ENCODE measurements around the gene MX2. TPM values are rescaled to one million over a fixed set of nuclear protein-coding genes. Genes with fewer than 3 reads are reported as not detected.

The MX2 gene
- polyA plus RNA-seq, 1 donor from 2014 or later, result not detected

- H3K36me3 ChIP-seq (ENCODE audit: insufficient read depth, low read length), result no peaks in the 10 kb centered on the region
- no peak overlapping the region for H3K4me3 ChIP-seq (ENCODE audit: low read length)
- H3K27me3 ChIP-seq (ENCODE audit: insufficient read depth, low read depth, low read length), result peaks cover 24% of the 10 kb centered on the region
- TF ChIP-seq EP300 (conservative IDR thresholded peaks at IDR 0.05; ENCODE audit: poor library complexity, severe bottlenecking) (no peak), RAD21 (conservative IDR thresholded peaks at IDR 0.05) (no peak)
- H3K4me2 ChIP-seq (ENCODE audit: low read length), result no peak overlapping the region
- no peaks in the 10 kb centered on the region for H3K9me3 ChIP-seq (ENCODE audit: low read length)
- H3F3A ChIP-seq (ENCODE audit: insufficient read depth, low read length, poor library complexity, severe bottlenecking), result no peaks in the 10 kb centered on the region
- H4K20me1 ChIP-seq (ENCODE audit: insufficient read depth), result no peaks in the 10 kb centered on the region
- H3K9me2 ChIP-seq (ENCODE audit: insufficient read depth, low read length), result no peaks in the 10 kb centered on the region
- no peak overlapping the region for H3K9ac ChIP-seq (ENCODE audit: low read length)
- no peaks in the 10 kb centered on the region for H3K79me2 ChIP-seq (replicated peaks; ENCODE audit: insufficient read depth, low read length)
- no peak overlapping the region for H2AFZ ChIP-seq (ENCODE audit: low read depth, low read length)
- H3K27ac ChIP-seq (ENCODE audit: low read length), result no peak overlapping the region
These were observed 67.0 kb downstream of the MX2 start for GRCh38 chr21:41428847-41429246.

- peaks cover 24% of the 10 kb centered on the region for H3K27me3 ChIP-seq (ENCODE audit: insufficient read depth, low read depth, low read length)
- no peak overlapping the region for H3K27ac ChIP-seq (ENCODE audit: low read length)
- no peak overlapping the region for H3K9ac ChIP-seq (ENCODE audit: low read length)
- H3K9me2 ChIP-seq (ENCODE audit: insufficient read depth, low read length), result no peaks in the 10 kb centered on the region
- no peak overlapping the region for H3K4me2 ChIP-seq (ENCODE audit: low read length)
- TF ChIP-seq POLR2AphosphoS5 (IDR thresholded peaks at IDR 0.05), result no peak
- TF ChIP-seq REST (IDR thresholded peaks at IDR 0.05; ENCODE audit: borderline replicate concordance), result no peak
- TF ChIP-seq TAF1 (IDR thresholded peaks at IDR 0.05; ENCODE audit: low read depth), result no peak
- TF ChIP-seq MXI1 (conservative IDR thresholded peaks at IDR 0.05; ENCODE audit: poor library complexity, severe bottlenecking), result no peak
- no peak for TF ChIP-seq CTCF (IDR thresholded peaks at IDR 0.05; ENCODE audit: poor library complexity, severe bottlenecking)
- no peak for TF ChIP-seq EP300 (conservative IDR thresholded peaks at IDR 0.05; ENCODE audit: poor library complexity, severe bottlenecking)
- no peak for TF ChIP-seq SMC3 (conservative IDR thresholded peaks at IDR 0.05; ENCODE audit: poor library complexity)
- TF ChIP-seq RAD21 (conservative IDR thresholded peaks at IDR 0.05), result no peak
- no peak for TF ChIP-seq EZH2 (IDR thresholded peaks at IDR 0.05; ENCODE audit: borderline replicate concordance, insufficient read depth, low read length, poor library complexity, severe bottlenecking)
- H3K9me3 ChIP-seq (ENCODE audit: low read length), result no peaks in the 10 kb centered on the region
- no peaks in the 10 kb centered on the region for H4K20me1 ChIP-seq (ENCODE audit: insufficient read depth)
- H3K79me2 ChIP-seq (replicated peaks; ENCODE audit: insufficient read depth, low read length), result no peaks in the 10 kb centered on the region
- H2AFZ ChIP-seq (ENCODE audit: low read depth, low read length), result no peak overlapping the region
- no peaks in the 10 kb centered on the region for H3K36me3 ChIP-seq (ENCODE audit: insufficient read depth, low read length)
- no peak overlapping the region for H3K4me3 ChIP-seq (ENCODE audit: low read length)
- H3F3A ChIP-seq (ENCODE audit: insufficient read depth, low read length, poor library complexity, severe bottlenecking), result no peaks in the 10 kb centered on the region
These were observed 67.5 kb downstream of the MX2 start for GRCh38 chr21:41429305-41429704.

Measured in neural cell (in vitro differentiated cells).